ENCODE results near the gene TEX52.

Gene TEX52

GRCh38 chr12:2857021-2857431 lies at the start of gene TEX52:
Gene TEX52, minus strand, starts transcription at chr12:2857039. Its CDS starts 13 bp downstream, at chr12:2857026.
- DNase-seq (ENCODE audit: low read depth) = no peak

- DNase-seq (ENCODE audit: low read depth) = no peak
Observed at GRCh38 chr12:2904260-2904659, 47.4 kb upstream of the TEX52 start.

GRCh38 chr12:2902272-2902880 lies 45.5 kb upstream of the TEX52 start:
- DNase-seq (ENCODE audit: low read depth) = no peak

GRCh38 chr12:2900642-2901041 lies 43.8 kb upstream of the TEX52 start:
- no peak for DNase-seq (ENCODE audit: low read depth)

GRCh38 chr12:2897418-2897817 lies 40.6 kb upstream of the TEX52 start:
- DNase-seq (ENCODE audit: low read depth) = no peak

- DNase-seq (ENCODE audit: low read depth) = peak; percentile 57
Observed at GRCh38 chr12:2895511-2895910, 38.7 kb upstream of the TEX52 start.

GRCh38 chr12:2895051-2895451 lies 38.2 kb upstream of the TEX52 start:
- peak; percentile 81 for DNase-seq (ENCODE audit: low read depth)

GRCh38 chr12:2893007-2893406 lies 36.2 kb upstream of the TEX52 start:
- peak; percentile 92 for DNase-seq (ENCODE audit: low read depth)

- DNase-seq (ENCODE audit: low read depth) = peak; percentile 76
Observed at GRCh38 chr12:2892246-2892645, 35.4 kb upstream of the TEX52 start.

- DNase-seq (ENCODE audit: low read depth) = peak; percentile 83
Observed at GRCh38 chr12:2891240-2892053, 34.6 kb upstream of the TEX52 start.

- peak; percentile 98 for DNase-seq (ENCODE audit: low read depth)
Observed at GRCh38 chr12:2890388-2891239, 33.8 kb upstream of the TEX52 start, which contains the start of gene TULP3. Gene TULP3, plus strand, starts transcription at chr12:2890891. Its CDS starts 57 bp downstream, at chr12:2890948.

- DNase-seq (ENCODE audit: low read depth) = no peak
Observed at GRCh38 chr12:2890001-2890387, 33.2 kb upstream of the TEX52 start.

- DNase-seq (ENCODE audit: low read depth) = no peak
Observed at GRCh38 chr12:2886768-2887450, 30.1 kb upstream of the TEX52 start.

GRCh38 chr12:2884810-2885209 lies 28.0 kb upstream of the TEX52 start:
- DNase-seq (ENCODE audit: low read depth) = no peak

- no peak for DNase-seq (ENCODE audit: low read depth)
Observed at GRCh38 chr12:2879853-2880252, 23.0 kb upstream of the TEX52 start.

- DNase-seq (ENCODE audit: low read depth) = peak; percentile 50
Observed at GRCh38 chr12:2877953-2878732, 21.3 kb upstream of the TEX52 start.

GRCh38 chr12:2877047-2877952 lies 20.5 kb upstream of the TEX52 start, which contains the start of the genes FOXM1 and RHNO1:
Gene FOXM1, minus strand, starts transcription at chr12:2877174. Its CDS starts 2,696 bp downstream, at chr12:2874478.
Gene RHNO1, plus strand, starts transcription at chr12:2877223. Its CDS starts 8,144 bp downstream, at chr12:2885367.
- peak; percentile 90 for DNase-seq (ENCODE audit: low read depth)

GRCh38 chr12:2876431-2877046 lies 19.7 kb upstream of the TEX52 start:
- DNase-seq (ENCODE audit: low read depth) = peak; percentile 43

GRCh38 chr12:2868986-2869632 lies 12.3 kb upstream of the TEX52 start:
- DNase-seq (ENCODE audit: low read depth) = peak; percentile 48

All from EH (cell line).